HepG2 (cell line): ENCODE measurements around the gene F12. TPM values are rescaled to one million over a fixed set of nuclear protein-coding genes. Genes with fewer than 3 reads are reported as not detected.

ENCODE experiments used
- ARID5B ChIP-seq: IDR thresholded peaks from 2 replicates; pipeline ENCODE4 v1.4.0; 2020; ENCODE audit warnings: mild to moderate bottlenecking, missing genetic modification reagents
- ARNT2 ChIP-seq: sonication (generic); formaldehyde crosslinking; IDR thresholded peaks from 2 replicates; pipeline ENCODE4 v1.8.0; 2022; ENCODE audit warnings: mild to moderate bottlenecking, low read depth, missing genetic modification reagents, moderate library complexity
- CENPT ChIP-seq: sonication (generic); formaldehyde crosslinking; IDR thresholded peaks from 2 replicates; pipeline ENCODE4 v1.8.0; 2022; ENCODE audit warnings: low read depth, mild to moderate bottlenecking, moderate library complexity, missing genetic modification reagents
- DNMT3B ChIP-seq: conservative IDR thresholded peaks from 2 replicates; pipeline ENCODE4 v1.6.1; 2016; ENCODE audit warnings: missing biosample characterization, control low read depth
- HNF4A ChIP-seq: sonication (generic); formaldehyde crosslinking; IDR thresholded peaks from 2 replicates; pipeline ENCODE4 v1.4.0; 2020; ENCODE audit warnings: missing genetic modification reagents
- ISL2 ChIP-seq: sonication (generic); formaldehyde crosslinking; IDR thresholded peaks from 2 replicates; pipeline ENCODE4 v1.5.0; 2020; ENCODE audit warnings: missing genetic modification reagents
- KDM1A ChIP-seq: IDR thresholded peaks from 2 replicates; pipeline ENCODE4 v1.6.1; 2016; ENCODE audit warnings: missing compliant biosample characterization
- ZNF124 ChIP-seq: sonication (generic); formaldehyde crosslinking; IDR thresholded peaks from 2 replicates; pipeline ENCODE4 v1.4.0; 2020; ENCODE audit warnings: missing genetic modification reagents
- ZNF484 ChIP-seq: sonication (generic); formaldehyde crosslinking; IDR thresholded peaks from 2 replicates; pipeline ENCODE4 v1.5.1; 2020; ENCODE audit warnings: mild to moderate bottlenecking, low read depth, missing genetic modification reagents, borderline replicate concordance
- ZNF747 ChIP-seq: sonication (generic); formaldehyde crosslinking; IDR thresholded peaks from 2 replicates; pipeline ENCODE4 v1.8.1; 2023; ENCODE audit warnings: missing genetic modification reagents, mild to moderate bottlenecking, borderline replicate concordance
- polyA plus RNA-seq, 8 experiments: library from polyadenylated mRNA; depleted of rRNA in 3 of 8; stranded (reverse) in 7 of 8; unstranded in 1 of 8; fragments of >200 nt; fragmentation: Illumina TruSeq in 4 of 8; extraction: Trizol in 4 of 8; gene quantifications; 2 replicates each; pipeline versions ENCODE4 v1.2.1 to v1.2.3, GENCODE V29; 2011 to 2016; ENCODE audit warnings: low read depth in 4 of 8, missing spikeins in 1 of 8, mixed read lengths in 1 of 8; ENCODE audit not compliant: insufficient read depth in 1 of 8
- total RNA-seq, 5 experiments: library from RNA; depleted of rRNA; stranded (reverse); fragments of >200 nt; fragmentation: Illumina TruSeq; extraction: Trizol; gene quantifications; 2 replicates each; pipeline ENCODE4 v1.2.3, GENCODE V29; 2016; ENCODE audit warnings: low read depth in 1 of 5
- TF ChIP-seq, protein P1 (sequence below): sonication (generic); formaldehyde crosslinking; IDR thresholded peaks from 2 replicates; pipeline ENCODE4 v1.4.0; 2020; ENCODE audit warnings: low read depth, missing genetic modification reagents
- TF ChIP-seq, protein P2 (sequence below): sonication (generic); formaldehyde crosslinking; IDR thresholded peaks from 2 replicates; pipeline ENCODE4 v1.5.1; 2020; ENCODE audit warnings: mild to moderate bottlenecking, missing genetic modification reagents, moderate library complexity

The F12 gene
- total and polyA plus RNA-seq, 2 of the 13 experiments (the other 11 are each of a cell fraction or from before 2014, with no cell fraction given) = 2.5 to 3.0 TPM

DNA sequence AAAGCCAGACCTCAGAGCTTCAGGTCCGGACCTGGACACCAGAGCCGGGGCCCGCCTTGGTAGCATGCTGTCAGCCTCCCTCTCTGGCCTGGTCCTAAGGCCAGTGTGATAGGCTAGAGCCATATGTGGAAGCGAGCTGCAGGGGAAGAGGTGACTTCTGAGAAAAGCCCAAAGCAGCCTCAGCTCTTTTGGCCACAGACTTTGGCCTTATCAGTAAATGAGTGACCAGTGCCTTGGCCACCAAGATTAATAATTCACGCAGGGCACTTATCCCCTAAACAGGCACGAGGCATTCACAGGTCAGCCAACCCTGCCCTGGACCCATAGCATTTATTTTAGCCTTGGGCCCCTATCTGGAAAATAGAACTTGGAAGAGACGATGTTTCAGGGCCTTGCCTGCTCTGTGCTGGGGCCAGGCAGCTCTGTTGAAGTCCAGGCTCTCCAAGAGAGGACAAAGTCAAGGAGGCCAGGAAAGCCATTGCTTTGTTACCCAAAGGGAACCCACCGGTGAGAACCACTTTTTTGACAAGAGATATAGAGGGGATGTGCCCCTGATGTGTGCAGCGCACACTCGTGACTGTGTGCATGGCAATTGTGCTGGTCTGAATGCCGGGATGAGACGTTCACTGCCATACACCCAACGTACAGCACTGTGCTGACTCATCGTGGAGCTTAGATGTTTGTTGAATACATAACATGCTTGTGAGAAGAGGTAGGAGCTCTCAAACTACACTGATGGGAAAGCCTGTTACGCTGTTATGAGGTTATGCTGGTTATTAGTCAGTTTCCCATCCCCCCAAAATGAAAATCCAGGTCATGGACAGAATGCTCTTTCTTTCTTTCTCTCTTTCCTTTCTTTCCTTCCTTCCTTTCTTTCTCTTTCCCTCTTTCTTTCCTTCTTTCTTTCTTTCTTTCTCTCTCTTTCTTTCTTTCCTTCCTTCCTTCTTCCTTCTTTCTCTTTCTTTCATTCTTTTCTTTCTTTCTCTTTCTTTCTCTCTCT is 30.2 kb downstream of the F12 start (continued):
- TF ChIP-seq ZNF484 (CRISPR knock-in tag) (no peak), ARNT2 (CRISPR knock-in tag) (peak; percentile 70), ZNF124 (CRISPR knock-in tag) (0 out of 2 replicates have a peak, but pooled peaks have one; percentile 33), ISL2 (CRISPR knock-in tag) (peak; percentile 80), ARID5B (CRISPR knock-in tag) (peak; percentile 1), ZNF747 (peak; percentile 63; the same call in 1 of the 2 replicates), KDM1A (no peak), CENPT (CRISPR knock-in tag) (no peak), DNMT3B (no peak), HNF4A (peak; percentile 86)
- TF ChIP-seq, protein P1, sequence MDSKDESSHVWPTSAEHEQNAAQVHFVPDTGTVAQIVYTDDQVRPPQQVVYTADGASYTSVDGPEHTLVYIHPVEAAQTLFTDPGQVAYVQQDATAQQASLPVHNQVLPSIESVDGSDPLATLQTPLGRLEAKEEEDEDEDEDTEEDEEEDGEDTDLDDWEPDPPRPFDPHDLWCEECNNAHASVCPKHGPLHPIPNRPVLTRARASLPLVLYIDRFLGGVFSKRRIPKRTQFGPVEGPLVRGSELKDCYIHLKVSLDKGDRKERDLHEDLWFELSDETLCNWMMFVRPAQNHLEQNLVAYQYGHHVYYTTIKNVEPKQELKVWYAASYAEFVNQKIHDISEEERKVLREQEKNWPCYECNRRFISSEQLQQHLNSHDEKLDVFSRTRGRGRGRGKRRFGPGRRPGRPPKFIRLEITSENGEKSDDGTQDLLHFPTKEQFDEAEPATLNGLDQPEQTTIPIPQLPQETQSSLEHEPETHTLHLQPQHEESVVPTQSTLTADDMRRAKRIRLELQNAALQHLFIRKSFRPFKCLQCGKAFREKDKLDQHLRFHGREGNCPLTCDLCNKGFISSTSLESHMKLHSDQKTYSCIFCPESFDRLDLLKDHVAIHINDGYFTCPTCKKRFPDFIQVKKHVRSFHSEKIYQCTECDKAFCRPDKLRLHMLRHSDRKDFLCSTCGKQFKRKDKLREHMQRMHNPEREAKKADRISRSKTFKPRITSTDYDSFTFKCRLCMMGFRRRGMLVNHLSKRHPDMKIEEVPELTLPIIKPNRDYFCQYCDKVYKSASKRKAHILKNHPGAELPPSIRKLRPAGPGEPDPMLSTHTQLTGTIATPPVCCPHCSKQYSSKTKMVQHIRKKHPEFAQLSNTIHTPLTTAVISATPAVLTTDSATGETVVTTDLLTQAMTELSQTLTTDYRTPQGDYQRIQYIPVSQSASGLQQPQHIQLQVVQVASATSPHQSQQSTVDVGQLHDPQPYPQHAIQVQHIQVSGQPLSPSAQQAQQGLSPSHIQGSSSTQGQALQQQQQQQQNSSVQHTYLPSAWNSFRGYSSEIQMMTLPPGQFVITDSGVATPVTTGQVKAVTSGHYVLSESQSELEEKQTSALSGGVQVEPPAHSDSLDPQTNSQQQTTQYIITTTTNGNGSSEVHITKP (CRISPR knock-in tag) = peak; percentile 78
- TF ChIP-seq, protein P2, sequence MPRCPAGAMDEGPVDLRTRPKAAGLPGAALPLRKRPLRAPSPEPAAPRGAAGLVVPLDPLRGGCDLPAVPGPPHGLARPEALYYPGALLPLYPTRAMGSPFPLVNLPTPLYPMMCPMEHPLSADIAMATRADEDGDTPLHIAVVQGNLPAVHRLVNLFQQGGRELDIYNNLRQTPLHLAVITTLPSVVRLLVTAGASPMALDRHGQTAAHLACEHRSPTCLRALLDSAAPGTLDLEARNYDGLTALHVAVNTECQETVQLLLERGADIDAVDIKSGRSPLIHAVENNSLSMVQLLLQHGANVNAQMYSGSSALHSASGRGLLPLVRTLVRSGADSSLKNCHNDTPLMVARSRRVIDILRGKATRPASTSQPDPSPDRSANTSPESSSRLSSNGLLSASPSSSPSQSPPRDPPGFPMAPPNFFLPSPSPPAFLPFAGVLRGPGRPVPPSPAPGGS = peak; percentile 78
